HCT116 (cell line): ENCODE measurements around the gene KRTAP17-1.

ENCODE experiments used
- CEBPB ChIP-seq: IDR thresholded peaks from 2 replicates; pipeline ENCODE4 v1.6.1; 2012; ENCODE audit warnings: low read depth
- CTCF ChIP-seq, 3 experiments: fragments of 200-600 bp in 1 of 3; sonication (generic) in 1 of 3; IDR thresholded peaks in 2 of 3; conservative IDR thresholded peaks in 1 of 3; 2 replicates each; pipeline ENCODE4 v1.5.1; 2012 to 2017; ENCODE audit warnings: low read depth in 2 of 3, low read length in 2 of 3, antibody characterized with exemption in 1 of 3, borderline replicate concordance in 1 of 3, control low read depth in 1 of 3, mild to moderate bottlenecking in 1 of 3, mixed read lengths in 1 of 3, mixed run types in 1 of 3, moderate library complexity in 1 of 3; ENCODE audit not compliant: insufficient read depth in 1 of 3
- ELF1 ChIP-seq: IDR thresholded peaks from 2 replicates; pipeline ENCODE4 v1.6.1; 2012; ENCODE audit warnings: low read depth, borderline replicate concordance
- MAX ChIP-seq: IDR thresholded peaks from 2 replicates; pipeline ENCODE4 v1.6.1; 2012
- POLR2A ChIP-seq: IDR thresholded peaks from 2 replicates; pipeline ENCODE4 v1.7.0; 2011; ENCODE audit warnings: borderline replicate concordance; ENCODE audit not compliant: insufficient read depth, insufficient read length; ENCODE audit errors: extremely low read depth
- POLR2AphosphoS5 ChIP-seq: IDR thresholded peaks from 2 replicates; pipeline ENCODE4 v1.6.1; 2011; ENCODE audit warnings: mild to moderate bottlenecking, low read depth, low read length, moderate library complexity
- YY1 ChIP-seq: IDR thresholded peaks from 2 replicates; pipeline ENCODE4 v1.6.1; 2011; ENCODE audit warnings: low read length, low read depth, moderate library complexity, mild to moderate bottlenecking; ENCODE audit not compliant: insufficient replicate concordance; ENCODE audit errors: extremely low read depth
- ZNF274 ChIP-seq: fragments of 200-500 bp; sonication (Bioruptor generic); IDR thresholded peaks from 2 replicates; pipeline ENCODE4 v1.6.1; 2014; ENCODE audit warnings: mild to moderate bottlenecking, low read depth, low read length, inconsistent platforms
- TF ChIP-seq, protein P1 (sequence below): IDR thresholded peaks from 2 replicates; pipeline ENCODE4 v1.6.1; 2012; ENCODE audit warnings: low read depth

DNA sequence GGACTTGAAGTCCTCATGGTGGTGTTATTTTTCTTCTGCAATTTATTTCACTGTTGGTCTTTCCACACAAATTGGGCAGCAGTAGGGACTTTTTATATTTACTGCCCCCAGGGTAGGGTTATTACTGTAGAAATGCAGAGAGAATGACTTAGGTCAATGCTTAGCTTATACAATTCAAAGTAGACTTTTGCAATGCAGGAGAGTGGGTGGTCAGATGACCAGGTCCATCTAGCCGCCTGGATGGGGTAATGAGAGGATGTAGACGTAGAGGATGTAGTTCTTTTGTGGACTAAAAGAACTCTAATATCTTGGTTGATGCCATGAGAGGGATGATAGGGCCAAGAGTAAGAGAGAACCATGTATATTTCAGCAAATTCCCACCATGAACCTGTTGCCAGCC lies 2.7 kb upstream of the KRTAP17-1 start:
- no peak for TF ChIP-seq POLR2A
- no peak for TF ChIP-seq ELF1
- TF ChIP-seq MAX: no peak
- TF ChIP-seq POLR2AphosphoS5: no peak
- TF ChIP-seq CTCF (IDR thresholded peaks at IDR 0.05 in 2 of 3, conservative IDR thresholded peaks at IDR 0.05 in 1 of 3; ENCODE audit: borderline replicate concordance in 1 of 3, insufficient read depth in 1 of 3, low read depth in 2 of 3, low read length in 2 of 3): no peak
- TF ChIP-seq, protein P1, sequence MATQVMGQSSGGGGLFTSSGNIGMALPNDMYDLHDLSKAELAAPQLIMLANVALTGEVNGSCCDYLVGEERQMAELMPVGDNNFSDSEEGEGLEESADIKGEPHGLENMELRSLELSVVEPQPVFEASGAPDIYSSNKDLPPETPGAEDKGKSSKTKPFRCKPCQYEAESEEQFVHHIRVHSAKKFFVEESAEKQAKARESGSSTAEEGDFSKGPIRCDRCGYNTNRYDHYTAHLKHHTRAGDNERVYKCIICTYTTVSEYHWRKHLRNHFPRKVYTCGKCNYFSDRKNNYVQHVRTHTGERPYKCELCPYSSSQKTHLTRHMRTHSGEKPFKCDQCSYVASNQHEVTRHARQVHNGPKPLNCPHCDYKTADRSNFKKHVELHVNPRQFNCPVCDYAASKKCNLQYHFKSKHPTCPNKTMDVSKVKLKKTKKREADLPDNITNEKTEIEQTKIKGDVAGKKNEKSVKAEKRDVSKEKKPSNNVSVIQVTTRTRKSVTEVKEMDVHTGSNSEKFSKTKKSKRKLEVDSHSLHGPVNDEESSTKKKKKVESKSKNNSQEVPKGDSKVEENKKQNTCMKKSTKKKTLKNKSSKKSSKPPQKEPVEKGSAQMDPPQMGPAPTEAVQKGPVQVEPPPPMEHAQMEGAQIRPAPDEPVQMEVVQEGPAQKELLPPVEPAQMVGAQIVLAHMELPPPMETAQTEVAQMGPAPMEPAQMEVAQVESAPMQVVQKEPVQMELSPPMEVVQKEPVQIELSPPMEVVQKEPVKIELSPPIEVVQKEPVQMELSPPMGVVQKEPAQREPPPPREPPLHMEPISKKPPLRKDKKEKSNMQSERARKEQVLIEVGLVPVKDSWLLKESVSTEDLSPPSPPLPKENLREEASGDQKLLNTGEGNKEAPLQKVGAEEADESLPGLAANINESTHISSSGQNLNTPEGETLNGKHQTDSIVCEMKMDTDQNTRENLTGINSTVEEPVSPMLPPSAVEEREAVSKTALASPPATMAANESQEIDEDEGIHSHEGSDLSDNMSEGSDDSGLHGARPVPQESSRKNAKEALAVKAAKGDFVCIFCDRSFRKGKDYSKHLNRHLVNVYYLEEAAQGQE: no peak
- TF ChIP-seq YY1: no peak
- no peak for TF ChIP-seq CEBPB
- no peak for TF ChIP-seq ZNF274
